ENCODE results near the gene HSPB8. TPM values are rescaled to one million over a fixed set of nuclear protein-coding genes. Genes with fewer than 3 reads are reported as not detected.

Gene HSPB8
- polyA plus RNA-seq, 10 donors, result 95.9 to 326 (median 195) TPM

Other genes with a start within 250 kb of the HSPB8 start
- under 1 TPM; 0.12 to 0.32 (median 0.16) TPM for gene SRRM4, start 197.4 kb upstream of the HSPB8 start, polyA plus RNA-seq (ENCODE audit: insufficient read length in 10 of 10)
- gene CCDC60, start 155.8 kb downstream of the HSPB8 start, polyA plus RNA-seq (ENCODE audit: insufficient read length in 10 of 10), result not detected